GM12878 (cell line): Measurements from ENCODE around the gene PPT1. TPM values are rescaled to one million over a fixed set of nuclear protein-coding genes. Genes with fewer than 3 reads are reported as not detected.

Experiments
- ETV6 ChIP-seq, 2 experiments: fragments of 450-650 bp in 1 of 2; IDR thresholded peaks in 1 of 2; conservative IDR thresholded peaks in 1 of 2; 2 replicates each; pipeline ENCODE4 v1.6.1; 2014; ENCODE audit warnings: antibody characterized with exemption in 1 of 2, borderline replicate concordance in 1 of 2, low read depth in 1 of 2, mild to moderate bottlenecking in 1 of 2, moderate library complexity in 1 of 2
- GABPA ChIP-seq: IDR thresholded peaks from 2 replicates; pipeline ENCODE4 v1.6.1; 2014; ENCODE audit warnings: antibody characterized with exemption, low read depth, mild to moderate bottlenecking, inconsistent platforms
- GATAD2B ChIP-seq: fragments of 450-650 bp; conservative IDR thresholded peaks from 2 replicates; pipeline ENCODE4 v1.6.1; 2017; ENCODE audit warnings: low read depth, mild to moderate bottlenecking, moderate library complexity
- MTA3 ChIP-seq: IDR thresholded peaks from 2 replicates; pipeline ENCODE4 v1.6.1; 2012; ENCODE audit warnings: low read length, inconsistent platforms, borderline replicate concordance
- MXI1 ChIP-seq: fragments of 150-350 bp; IDR thresholded peaks from 2 replicates; pipeline ENCODE4 v1.6.1; 2011; ENCODE audit warnings: low read depth, mild to moderate bottlenecking, inconsistent platforms, low read length, improper control_type of control experiment
- PAX5 ChIP-seq: IDR thresholded peaks from 2 replicates; pipeline ENCODE4 v1.6.1; 2011; ENCODE audit warnings: low read depth, low read length, borderline replicate concordance
- POLR2A ChIP-seq: IDR thresholded peaks from 2 replicates; pipeline ENCODE4 v1.6.1; 2011; ENCODE audit warnings: low read depth, mild to moderate bottlenecking, low read length
- POLR2AphosphoS2 ChIP-seq: IDR thresholded peaks from 2 replicates; pipeline ENCODE4 v1.6.1; 2011; ENCODE audit warnings: low read depth, mild to moderate bottlenecking, low read length, improper control_type of control experiment, moderate library complexity
- RBBP5 ChIP-seq: fragments of 200-600 bp; sonication (generic); conservative IDR thresholded peaks from 2 replicates; pipeline ENCODE4 v1.6.1; 2016
- RCOR1 ChIP-seq: conservative IDR thresholded peaks from 2 replicates; pipeline ENCODE4 v1.6.1; 2012; ENCODE audit warnings: low read depth, low read length, improper control_type of control experiment
- SMAD5 ChIP-seq: IDR thresholded peaks from 2 replicates; pipeline ENCODE4 v1.6.1; 2016; ENCODE audit warnings: antibody characterized with exemption, low read depth
- SREBF1 ChIP-seq: IDR thresholded peaks from 2 replicates; pipeline ENCODE4 v1.6.1; 2012; ENCODE audit warnings: mild to moderate bottlenecking, low read length
- TBL1XR1 ChIP-seq: IDR thresholded peaks from 2 replicates; pipeline ENCODE4 v1.6.1; 2012; ENCODE audit warnings: low read depth, low read length, improper control_type of control experiment
- TCF12 ChIP-seq: IDR thresholded peaks from 2 replicates; pipeline ENCODE4 v1.6.1; 2011; ENCODE audit warnings: low read depth, mild to moderate bottlenecking, low read length
- USF1 ChIP-seq: IDR thresholded peaks from 2 replicates; pipeline ENCODE4 v1.6.1; 2011; ENCODE audit warnings: borderline replicate concordance, low read depth, mild to moderate bottlenecking, moderate library complexity, mixed read lengths, low read length; ENCODE audit not compliant: insufficient read depth; ENCODE audit errors: extremely low read length
- ZBTB11 ChIP-seq: fragments of 450-650 bp; formaldehyde crosslinking; IDR thresholded peaks from 2 replicates; pipeline ENCODE4 v1.5.0; 2022; ENCODE audit warnings: mild to moderate bottlenecking, missing genetic modification characterization
- polyA plus RNA-seq, 11 experiments: library from polyadenylated mRNA; depleted of rRNA in 4 of 11; unstranded in 6 of 11; stranded (reverse) in 5 of 11; fragments of >200 nt; fragmentation: Nextera tagmentation in 4 of 11; fragmentation: Illumina TruSeq in 1 of 11; extraction: Ambion mirVana in 4 of 11; extraction: Trizol in 1 of 11; gene quantifications; 1 replicate in 1 of 11; 2 replicates in 10 of 11; pipeline versions ENCODE4 v1.2.1 to v1.2.3, GENCODE V29; 2011 to 2016; ENCODE audit warnings: inconsistent platforms in 2 of 11, missing spikeins in 2 of 11, low read depth in 1 of 11
- total RNA-seq, 4 experiments: library from RNA; depleted of rRNA in 3 of 4; stranded (reverse); fragments of >200 nt in 3 of 4; fragmentation: Illumina TruSeq in 1 of 4; extraction: Trizol in 1 of 4; gene quantifications; 2 replicates each; pipeline versions ENCODE4 v1.2.1 to v1.2.3, GENCODE V29; 2013 to 2021
- TF ChIP-seq, protein P1 (sequence below): fragments of 450-650 bp; IDR thresholded peaks from 2 replicates; pipeline ENCODE4 v1.6.1; 2017; ENCODE audit warnings: mild to moderate bottlenecking, low read depth, inconsistent platforms; ENCODE audit not compliant: poor library complexity, severe bottlenecking
- TF ChIP-seq, protein P2 (sequence below): IDR thresholded peaks from 2 replicates; pipeline ENCODE4 v1.6.1; 2012; ENCODE audit warnings: low read depth, low read length, improper control_type of control experiment

The PPT1 gene
- total and polyA plus RNA-seq, 10 of the 15 experiments (the other 5 are each of a cell fraction or from before 2014, with no cell fraction given): 50.4 to 147 (median 103) TPM

- no peak for TF ChIP-seq RCOR1
- peak; percentile 95 for TF ChIP-seq GABPA
- TF ChIP-seq MTA3: peak; percentile 71; the same call in 1 of the 2 replicates
- TF ChIP-seq PAX5: no peak
- no peak for TF ChIP-seq RBBP5
- TF ChIP-seq, protein P1, sequence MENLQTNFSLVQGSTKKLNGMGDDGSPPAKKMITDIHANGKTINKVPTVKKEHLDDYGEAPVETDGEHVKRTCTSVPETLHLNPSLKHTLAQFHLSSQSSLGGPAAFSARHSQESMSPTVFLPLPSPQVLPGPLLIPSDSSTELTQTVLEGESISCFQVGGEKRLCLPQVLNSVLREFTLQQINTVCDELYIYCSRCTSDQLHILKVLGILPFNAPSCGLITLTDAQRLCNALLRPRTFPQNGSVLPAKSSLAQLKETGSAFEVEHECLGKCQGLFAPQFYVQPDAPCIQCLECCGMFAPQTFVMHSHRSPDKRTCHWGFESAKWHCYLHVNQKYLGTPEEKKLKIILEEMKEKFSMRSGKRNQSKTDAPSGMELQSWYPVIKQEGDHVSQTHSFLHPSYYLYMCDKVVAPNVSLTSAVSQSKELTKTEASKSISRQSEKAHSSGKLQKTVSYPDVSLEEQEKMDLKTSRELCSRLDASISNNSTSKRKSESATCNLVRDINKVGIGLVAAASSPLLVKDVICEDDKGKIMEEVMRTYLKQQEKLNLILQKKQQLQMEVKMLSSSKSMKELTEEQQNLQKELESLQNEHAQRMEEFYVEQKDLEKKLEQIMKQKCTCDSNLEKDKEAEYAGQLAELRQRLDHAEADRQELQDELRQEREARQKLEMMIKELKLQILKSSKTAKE: no peak
- TF ChIP-seq MXI1: peak; percentile 67; the same call in 1 of the 2 replicates
- peak in 1 of 2 experiments; percentile 40; a peak in 1 of 4 replicates for TF ChIP-seq ETV6 (conservative IDR thresholded peaks at IDR 0.05 in 1 of 2, IDR thresholded peaks at IDR 0.05 in 1 of 2; ENCODE audit: borderline replicate concordance in 1 of 2, low read depth in 1 of 2)
- TF ChIP-seq USF1: peak; percentile 46
- TF ChIP-seq POLR2AphosphoS2: no peak; the same call in none of the 2 replicates
- TF ChIP-seq ZBTB11 (CRISPR knock-in tag): peak; percentile 79
- TF ChIP-seq TCF12: peak; percentile 47; the same call in 1 of the 2 replicates
- peak; percentile 81 for TF ChIP-seq POLR2A
- TF ChIP-seq SMAD5: no peak; the same call in 1 of the 2 replicates
- TF ChIP-seq, protein P2, sequence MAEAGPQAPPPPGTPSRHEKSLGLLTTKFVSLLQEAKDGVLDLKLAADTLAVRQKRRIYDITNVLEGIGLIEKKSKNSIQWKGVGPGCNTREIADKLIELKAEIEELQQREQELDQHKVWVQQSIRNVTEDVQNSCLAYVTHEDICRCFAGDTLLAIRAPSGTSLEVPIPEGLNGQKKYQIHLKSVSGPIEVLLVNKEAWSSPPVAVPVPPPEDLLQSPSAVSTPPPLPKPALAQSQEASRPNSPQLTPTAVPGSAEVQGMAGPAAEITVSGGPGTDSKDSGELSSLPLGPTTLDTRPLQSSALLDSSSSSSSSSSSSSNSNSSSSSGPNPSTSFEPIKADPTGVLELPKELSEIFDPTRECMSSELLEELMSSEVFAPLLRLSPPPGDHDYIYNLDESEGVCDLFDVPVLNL: no peak
- 0 out of 2 replicates have a peak, but pooled peaks have one; percentile 13 for TF ChIP-seq TBL1XR1
- no peak; the same call in 1 of the 2 replicates for TF ChIP-seq GATAD2B
- no peak for TF ChIP-seq SREBF1
Measured at GRCh38 chr1:40040511-40041465, 56.3 kb downstream of the PPT1 start, which contains the start of gene CAP1 (continued).
